Measurements from ENCODE around the gene TLDC2.

- TF ChIP-seq EZH2 (IDR thresholded peaks at IDR 0.05; ENCODE audit: insufficient read depth, poor library complexity, severe bottlenecking), result no peak
- TF ChIP-seq EZH2phosphoT487 (IDR thresholded peaks at IDR 0.05; ENCODE audit: insufficient read depth, low read depth), result no peak
Measured at GRCh38 chr20:36861625-36861874, 14.4 kb upstream of the TLDC2 start.

Measured in GM23248 (cell line).